Panc1 (cell line): ENCODE results near the gene UQCRH. TPM values are rescaled to one million over a fixed set of nuclear protein-coding genes. Genes with fewer than 3 reads are reported as not detected.

Experiments used
- ATAC-seq: fragments of 200-7000 bp; cut with Tn5 transposase; 2 replicates; pipeline ENCODE4 v1.9.1; 2020; ENCODE audit warnings: mild to moderate bottlenecking, moderate library complexity
- BruUV-seq: library from RNA; stranded (reverse); fragments of 400-500 nt; replicated peaks from 2 replicates; lab custom pipeline; 2021; lab: Mats Ljungman, UMichigan
- CTCF ChIA-PET: fragments of 300-600 bp; sonication (Branson Sonifier 250); formaldehyde crosslinking; loops from one replicate; lab custom pipeline; 2022; ENCODE audit warnings: antibody characterized with exemption; lab: Charles Lee
- POLR2A ChIA-PET: fragments of 300-600 bp; sonication (Branson Sonifier 250); formaldehyde crosslinking; loops from one replicate; lab custom pipeline; 2022; ENCODE audit warnings: antibody characterized with exemption; lab: Charles Lee
- DNase-seq: peaks from one replicate; pipeline ENCODE4 v3.0.0-alpha.2; 2010; ENCODE audit warnings: low read depth, low spot score
- H3K27ac ChIP-seq: 2 replicates; pipeline ENCODE4 v1.5.1; 2011; ENCODE audit warnings: mild to moderate bottlenecking, low read length, inconsistent platforms
- H3K27me3 ChIP-seq: fragments of 200-500 bp; sonication (Bioruptor generic); 2 replicates; pipeline ENCODE4 v1.6.0; 2014; ENCODE audit warnings: low read length, inconsistent platforms; ENCODE audit not compliant: control insufficient read depth, insufficient read depth
- H3K36me3 ChIP-seq: fragments of 200-500 bp; sonication (Bioruptor generic); 2 replicates; pipeline ENCODE4 v1.5.1; 2014; ENCODE audit warnings: inconsistent platforms, mild to moderate bottlenecking, low read length, moderate library complexity; ENCODE audit not compliant: control insufficient read depth, insufficient read depth
- H3K4me1 ChIP-seq: 2 replicates; pipeline ENCODE4 v1.5.1; 2011; ENCODE audit warnings: inconsistent platforms, mild to moderate bottlenecking, low read length, moderate library complexity; ENCODE audit not compliant: control insufficient read depth, insufficient read depth
- H3K4me3 ChIP-seq, 2 experiments: 2 replicates each; pipeline ENCODE4 v1.5.1; 2011 to 2012; ENCODE audit warnings: low read depth in 2 of 2, low read length in 2 of 2, mild to moderate bottlenecking in 2 of 2, inconsistent platforms in 1 of 2, moderate library complexity in 1 of 2
- H3K9me3 ChIP-seq: fragments of 200-500 bp; sonication (Bioruptor generic); 2 replicates; pipeline ENCODE4 v1.5.1; 2014; ENCODE audit warnings: low read depth, mild to moderate bottlenecking, inconsistent platforms, low read length, moderate library complexity; ENCODE audit not compliant: control insufficient read depth, insufficient read depth
- POLR2AphosphoS5 ChIP-seq: IDR thresholded peaks from 2 replicates; pipeline ENCODE4 v1.6.1; 2012; ENCODE audit warnings: mild to moderate bottlenecking, low read depth, low read length, moderate library complexity
- SIN3A ChIP-seq: IDR thresholded peaks from 2 replicates; pipeline ENCODE4 v1.6.1; 2012; ENCODE audit warnings: low read depth, mild to moderate bottlenecking, low read length, moderate library complexity, borderline replicate concordance; ENCODE audit not compliant: insufficient read depth
- TCF7L2 ChIP-seq: IDR thresholded peaks from 2 replicates; pipeline ENCODE4 v1.6.1; 2011; ENCODE audit warnings: mild to moderate bottlenecking, low read depth, low read length, inconsistent platforms
- in situ Hi-C: cut with HindIII; loops from 2 replicates; pipeline ENCODE4 v1.10.0; 2016; ENCODE audit warnings: low sequenced_read_pairs, low pct_unique_long_range_greater_than_20kb
- intact Hi-C: fragments of 100-400 bp; cut with micrococcal nuclease; formaldehyde crosslinking; loops from one replicate; pipeline ENCODE4 v1.10.0; 2022; ENCODE audit not compliant: unreplicated experiment
- total RNA-seq: library from RNA; stranded (reverse); gene quantifications from one replicate; pipeline ENCODE4 v1.2.1, GENCODE V29; 2021; ENCODE audit not compliant: unreplicated experiment
- TF ChIP-seq, protein P1 (sequence below), 2 experiments: IDR thresholded peaks; 2 replicates each; pipeline ENCODE4 v1.6.1; 2011 to 2012; ENCODE audit warnings: low read depth in 2 of 2, control low read depth in 1 of 2, low read length in 1 of 2, mild to moderate bottlenecking in 1 of 2, moderate library complexity in 1 of 2; ENCODE audit not compliant: insufficient read depth in 1 of 2
- TF ChIP-seq, protein P2 (sequence below): fragments of 450-650 bp; IDR thresholded peaks from 2 replicates; pipeline ENCODE4 v1.5.1; 2017; ENCODE audit warnings: mild to moderate bottlenecking

Gene UQCRH
- total RNA-seq, 1 experiment from 2014 or later, result 498 TPM

DNA sequence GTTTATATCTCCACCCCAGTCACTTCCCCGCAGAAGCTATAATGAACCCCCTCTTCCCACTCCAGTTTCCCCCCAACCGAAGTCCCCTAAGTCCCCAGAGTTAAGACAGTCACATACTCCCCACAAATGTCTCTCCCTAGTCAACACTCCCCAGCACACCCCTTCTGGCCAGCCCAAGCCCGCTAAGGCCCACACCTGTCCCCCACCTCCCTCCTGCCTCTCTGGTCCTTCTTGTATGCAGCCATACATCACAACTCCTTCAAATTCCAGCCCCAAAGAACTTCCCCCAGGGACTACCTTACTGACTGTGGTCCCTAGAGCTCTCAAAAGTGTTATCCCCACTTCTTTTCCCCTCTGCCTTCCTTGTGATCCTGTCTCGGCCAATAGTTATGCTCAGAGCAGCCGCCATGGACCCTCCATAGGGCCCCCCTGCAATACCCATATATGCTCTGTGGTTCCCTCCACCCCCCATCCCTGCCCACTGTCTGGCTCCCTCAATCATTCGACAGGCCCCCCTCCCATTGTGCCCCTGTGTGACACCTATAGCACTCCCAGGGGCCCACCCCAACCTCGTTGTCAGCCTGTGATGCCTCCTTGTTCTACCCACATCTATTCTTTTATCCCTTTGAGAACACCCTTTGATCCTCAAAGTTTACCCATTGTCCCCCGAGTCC, 39.3 kb downstream of the UQCRH start:
- H3K27ac ChIP-seq, result no peak overlapping the region
- in situ Hi-C loops (no loop called here), intact Hi-C loops (no loop called here)
- TF ChIP-seq, protein P1, sequence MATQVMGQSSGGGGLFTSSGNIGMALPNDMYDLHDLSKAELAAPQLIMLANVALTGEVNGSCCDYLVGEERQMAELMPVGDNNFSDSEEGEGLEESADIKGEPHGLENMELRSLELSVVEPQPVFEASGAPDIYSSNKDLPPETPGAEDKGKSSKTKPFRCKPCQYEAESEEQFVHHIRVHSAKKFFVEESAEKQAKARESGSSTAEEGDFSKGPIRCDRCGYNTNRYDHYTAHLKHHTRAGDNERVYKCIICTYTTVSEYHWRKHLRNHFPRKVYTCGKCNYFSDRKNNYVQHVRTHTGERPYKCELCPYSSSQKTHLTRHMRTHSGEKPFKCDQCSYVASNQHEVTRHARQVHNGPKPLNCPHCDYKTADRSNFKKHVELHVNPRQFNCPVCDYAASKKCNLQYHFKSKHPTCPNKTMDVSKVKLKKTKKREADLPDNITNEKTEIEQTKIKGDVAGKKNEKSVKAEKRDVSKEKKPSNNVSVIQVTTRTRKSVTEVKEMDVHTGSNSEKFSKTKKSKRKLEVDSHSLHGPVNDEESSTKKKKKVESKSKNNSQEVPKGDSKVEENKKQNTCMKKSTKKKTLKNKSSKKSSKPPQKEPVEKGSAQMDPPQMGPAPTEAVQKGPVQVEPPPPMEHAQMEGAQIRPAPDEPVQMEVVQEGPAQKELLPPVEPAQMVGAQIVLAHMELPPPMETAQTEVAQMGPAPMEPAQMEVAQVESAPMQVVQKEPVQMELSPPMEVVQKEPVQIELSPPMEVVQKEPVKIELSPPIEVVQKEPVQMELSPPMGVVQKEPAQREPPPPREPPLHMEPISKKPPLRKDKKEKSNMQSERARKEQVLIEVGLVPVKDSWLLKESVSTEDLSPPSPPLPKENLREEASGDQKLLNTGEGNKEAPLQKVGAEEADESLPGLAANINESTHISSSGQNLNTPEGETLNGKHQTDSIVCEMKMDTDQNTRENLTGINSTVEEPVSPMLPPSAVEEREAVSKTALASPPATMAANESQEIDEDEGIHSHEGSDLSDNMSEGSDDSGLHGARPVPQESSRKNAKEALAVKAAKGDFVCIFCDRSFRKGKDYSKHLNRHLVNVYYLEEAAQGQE (IDR thresholded peaks at IDR 0.05; ENCODE audit: insufficient read depth in 1 of 2, low read depth in 2 of 2, low read length in 1 of 2), result no peak
- TF ChIP-seq, protein P2, sequence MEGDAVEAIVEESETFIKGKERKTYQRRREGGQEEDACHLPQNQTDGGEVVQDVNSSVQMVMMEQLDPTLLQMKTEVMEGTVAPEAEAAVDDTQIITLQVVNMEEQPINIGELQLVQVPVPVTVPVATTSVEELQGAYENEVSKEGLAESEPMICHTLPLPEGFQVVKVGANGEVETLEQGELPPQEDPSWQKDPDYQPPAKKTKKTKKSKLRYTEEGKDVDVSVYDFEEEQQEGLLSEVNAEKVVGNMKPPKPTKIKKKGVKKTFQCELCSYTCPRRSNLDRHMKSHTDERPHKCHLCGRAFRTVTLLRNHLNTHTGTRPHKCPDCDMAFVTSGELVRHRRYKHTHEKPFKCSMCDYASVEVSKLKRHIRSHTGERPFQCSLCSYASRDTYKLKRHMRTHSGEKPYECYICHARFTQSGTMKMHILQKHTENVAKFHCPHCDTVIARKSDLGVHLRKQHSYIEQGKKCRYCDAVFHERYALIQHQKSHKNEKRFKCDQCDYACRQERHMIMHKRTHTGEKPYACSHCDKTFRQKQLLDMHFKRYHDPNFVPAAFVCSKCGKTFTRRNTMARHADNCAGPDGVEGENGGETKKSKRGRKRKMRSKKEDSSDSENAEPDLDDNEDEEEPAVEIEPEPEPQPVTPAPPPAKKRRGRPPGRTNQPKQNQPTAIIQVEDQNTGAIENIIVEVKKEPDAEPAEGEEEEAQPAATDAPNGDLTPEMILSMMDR, result no peak
- TF ChIP-seq POLR2AphosphoS5 (no peak), TCF7L2 (no peak)
- no peaks in the 10 kb centered on the region; the same call in none of the 2 replicates for H3K36me3 ChIP-seq
- no peaks in the 10 kb centered on the region for H3K9me3 ChIP-seq
- H3K4me3 ChIP-seq, result no peak overlapping the region
- ATAC-seq (no peak), DNase-seq (no peak)
- ChIA-PET POLR2A (no interaction called here), CTCF (no interaction called here)
- H3K27me3 ChIP-seq, result no peaks in the 10 kb centered on the region
- peaks cover 5% of the 10 kb centered on the region; the same call in 1 of the 2 replicates for H3K4me1 ChIP-seq
- BruUV-seq, result no TSS peak

DNA sequence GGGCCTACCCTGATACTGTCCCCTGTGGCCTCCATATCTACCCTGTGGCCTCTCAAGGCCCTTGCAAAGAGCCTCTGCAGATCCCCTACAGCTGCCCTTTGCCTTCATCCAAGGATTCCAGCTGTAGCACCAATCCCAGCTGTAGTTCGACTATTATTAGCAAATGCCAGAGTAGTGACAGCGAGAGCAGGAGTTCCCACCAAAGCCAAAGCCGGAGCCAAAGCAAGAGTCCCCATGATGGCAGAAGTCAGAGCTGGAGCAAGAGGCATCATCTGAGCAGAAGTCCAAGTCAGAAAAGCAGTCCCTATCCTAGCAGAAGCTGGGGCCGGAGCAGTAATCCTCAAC, 39.8 kb downstream of the UQCRH start:
- Histone ChIP-seq H3K27ac (no peak overlapping the region), H3K4me3 (no peak overlapping the region), H3K27me3 (no peaks in the 10 kb centered on the region), H3K36me3 (no peaks in the 10 kb centered on the region; the same call in none of the 2 replicates), H3K9me3 (no peaks in the 10 kb centered on the region), H3K4me1 (peaks cover 5% of the 10 kb centered on the region; the same call in 1 of the 2 replicates)
- POLR2A ChIA-PET, result no interaction called here
- no TSS peak for BruUV-seq
- no peak for TF ChIP-seq POLR2AphosphoS5
- no peak for TF ChIP-seq TCF7L2
- TF ChIP-seq, protein P1 (IDR thresholded peaks at IDR 0.05; ENCODE audit: insufficient read depth in 1 of 2, low read depth in 2 of 2, low read length in 1 of 2), result no peak
- TF ChIP-seq, protein P2, result no peak
- TF ChIP-seq SIN3A, result no peak
- no peak for DNase-seq
- in situ Hi-C loops, result no loop called here
- CTCF ChIA-PET, result interaction anchor here (0.6 kb wide), 1 partner anchor 10 kb away, joined by 3 read pairs; no protein-coding TSS in a partner anchor
- intact Hi-C loops, result no loop called here
- ATAC-seq, result no peak
